ENCODE results near the gene COMTD1. TPM values are rescaled to one million over a fixed set of nuclear protein-coding genes. Genes with fewer than 3 reads are reported as not detected.

COMTD1 gene
- total RNA-seq, 3 donors from 2014 or later (not counting 1 experiment from before 2014, with no cell fraction given): 19.9 to 25.1 (median 20.1) TPM

DNA sequence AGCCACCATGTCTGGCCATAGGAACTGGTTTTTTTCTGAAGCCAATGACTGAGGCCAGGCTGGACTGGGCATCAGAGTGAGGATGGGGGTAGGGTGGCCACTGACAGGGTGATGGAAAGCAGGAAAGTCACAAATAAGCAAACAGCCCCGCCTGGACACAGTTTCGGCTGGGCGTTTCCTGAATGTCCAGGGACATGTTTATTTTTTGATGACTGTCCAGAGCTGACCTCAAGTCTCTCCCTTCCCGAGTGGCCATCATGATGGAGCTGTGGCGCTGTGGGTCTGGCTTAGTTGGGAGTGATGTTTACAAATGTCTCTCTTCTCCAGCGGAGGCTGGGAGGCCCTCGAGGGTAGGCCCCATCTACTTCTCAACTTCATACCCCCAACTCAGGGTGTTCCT lies 37.1 kb upstream of the COMTD1 start:
- Mint-ChIP-seq H3K27ac (no peak overlapping the region), H3K4me3 (no peak overlapping the region), H3K36me3 (no peaks in the 10 kb centered on the region), H3K9me3 (no peaks in the 10 kb centered on the region), H3K27me3 (ENCODE audit: low read depth in 2 of 2) (peaks cover 0 to 9% of the 10 kb centered on the region in 2 donors), H3K4me1 (no peaks in the 10 kb centered on the region)
- WGBS (ENCODE audit: insufficient coverage): 88% methylated on average over 5 of the region's 7 CpGs
- intact Hi-C loops (cut with micrococcal nuclease): no loop called here
- ATAC-seq (no peak), DNase-seq (no peak)
- no peak overlapping the region for H3K27ac ChIP-seq (ENCODE audit: low read length)
- TF ChIP-seq, protein P1, sequence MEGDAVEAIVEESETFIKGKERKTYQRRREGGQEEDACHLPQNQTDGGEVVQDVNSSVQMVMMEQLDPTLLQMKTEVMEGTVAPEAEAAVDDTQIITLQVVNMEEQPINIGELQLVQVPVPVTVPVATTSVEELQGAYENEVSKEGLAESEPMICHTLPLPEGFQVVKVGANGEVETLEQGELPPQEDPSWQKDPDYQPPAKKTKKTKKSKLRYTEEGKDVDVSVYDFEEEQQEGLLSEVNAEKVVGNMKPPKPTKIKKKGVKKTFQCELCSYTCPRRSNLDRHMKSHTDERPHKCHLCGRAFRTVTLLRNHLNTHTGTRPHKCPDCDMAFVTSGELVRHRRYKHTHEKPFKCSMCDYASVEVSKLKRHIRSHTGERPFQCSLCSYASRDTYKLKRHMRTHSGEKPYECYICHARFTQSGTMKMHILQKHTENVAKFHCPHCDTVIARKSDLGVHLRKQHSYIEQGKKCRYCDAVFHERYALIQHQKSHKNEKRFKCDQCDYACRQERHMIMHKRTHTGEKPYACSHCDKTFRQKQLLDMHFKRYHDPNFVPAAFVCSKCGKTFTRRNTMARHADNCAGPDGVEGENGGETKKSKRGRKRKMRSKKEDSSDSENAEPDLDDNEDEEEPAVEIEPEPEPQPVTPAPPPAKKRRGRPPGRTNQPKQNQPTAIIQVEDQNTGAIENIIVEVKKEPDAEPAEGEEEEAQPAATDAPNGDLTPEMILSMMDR (IDR thresholded peaks at IDR 0.05): no peak
- no peaks in the 10 kb centered on the region for H3K36me3 ChIP-seq (ENCODE audit: control insufficient read depth, insufficient read depth, low read length)
- no peaks in the 10 kb centered on the region for H3K27me3 ChIP-seq (ENCODE audit: control insufficient read depth, insufficient read depth, low read length)
- peaks cover 4% of the 10 kb centered on the region for H3K4me1 ChIP-seq (ENCODE audit: control insufficient read depth, insufficient read depth, low read length)
- no peaks in the 10 kb centered on the region for H3K9me3 ChIP-seq (ENCODE audit: control insufficient read depth, insufficient read depth, low read length)
- no peak overlapping the region for H3K4me3 ChIP-seq (ENCODE audit: low read length)

DNA sequence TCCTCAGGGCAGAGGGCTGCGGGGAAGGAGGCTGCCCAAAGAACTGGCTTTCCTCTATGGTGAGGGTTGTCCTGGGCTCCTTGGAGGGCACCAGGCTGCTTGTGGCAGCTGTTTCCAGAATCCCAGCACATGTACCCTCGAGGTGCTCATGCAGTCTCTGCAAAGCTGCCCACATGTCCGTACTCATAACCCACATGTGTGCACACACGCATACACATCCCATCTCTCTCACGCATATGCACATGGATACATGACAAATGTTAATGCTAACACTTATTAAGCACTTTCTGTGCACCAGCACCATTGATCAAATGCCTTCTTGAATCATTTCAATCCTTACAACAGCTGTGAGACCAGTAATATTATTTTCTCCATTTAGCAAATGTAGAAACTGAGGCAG lies 36.3 kb upstream of the COMTD1 start:
- 88% methylated on average over 5 of the region's 5 CpGs for WGBS (ENCODE audit: insufficient coverage)
- H3K27ac ChIP-seq (ENCODE audit: low read length): no peak overlapping the region
- H3K36me3 ChIP-seq (ENCODE audit: control insufficient read depth, insufficient read depth, low read length): no peaks in the 10 kb centered on the region
- no peaks in the 10 kb centered on the region for H3K9me3 Mint-ChIP-seq
- no peaks in the 10 kb centered on the region for H3K9me3 ChIP-seq (ENCODE audit: control insufficient read depth, insufficient read depth, low read length)
- no peaks in the 10 kb centered on the region for H3K4me1 Mint-ChIP-seq
- H3K4me1 ChIP-seq (ENCODE audit: control insufficient read depth, insufficient read depth, low read length): peaks cover 4% of the 10 kb centered on the region
- DNase-seq: no peak
- H3K36me3 Mint-ChIP-seq: no peaks in the 10 kb centered on the region
- no peaks in the 10 kb centered on the region for H3K27me3 ChIP-seq (ENCODE audit: control insufficient read depth, insufficient read depth, low read length)
- intact Hi-C loops (cut with micrococcal nuclease): no loop called here
- H3K4me3 ChIP-seq (ENCODE audit: low read length): no peak overlapping the region
- TF ChIP-seq, protein P1 (IDR thresholded peaks at IDR 0.05): no peak
- ATAC-seq: no peak
- peaks cover 0 to 9% of the 10 kb centered on the region in 2 donors for H3K27me3 Mint-ChIP-seq (ENCODE audit: low read depth in 2 of 2)
- no peak overlapping the region for H3K4me3 Mint-ChIP-seq
- no peak overlapping the region for H3K27ac Mint-ChIP-seq

DNA sequence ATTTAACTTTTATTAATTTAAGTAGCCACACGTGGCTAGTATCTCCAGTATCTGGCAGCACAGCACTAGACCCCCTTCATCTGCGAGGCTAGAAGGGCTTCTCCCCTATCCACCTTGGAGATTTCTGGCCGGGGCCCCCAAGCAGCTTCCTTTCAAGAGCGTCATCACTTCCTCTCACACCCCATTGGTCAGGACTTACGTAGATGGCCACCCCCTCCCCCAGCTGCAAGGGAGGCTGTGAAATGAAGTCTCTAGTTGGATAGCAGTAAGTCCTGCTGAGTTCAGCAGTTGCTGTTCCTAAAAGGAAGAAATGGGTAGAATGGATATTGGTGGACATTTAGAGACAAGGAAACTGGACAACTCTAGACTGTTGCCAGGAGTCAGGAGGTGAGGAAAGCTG lies 33.8 kb upstream of the COMTD1 start:
- H3K36me3 ChIP-seq (ENCODE audit: control insufficient read depth, insufficient read depth, low read length): no peaks in the 10 kb centered on the region
- H3K4me1 ChIP-seq (ENCODE audit: control insufficient read depth, insufficient read depth, low read length): no peaks in the 10 kb centered on the region
- Mint-ChIP-seq H3K4me1 (no peaks in the 10 kb centered on the region), H3K27ac (no peak overlapping the region), H3K4me3 (no peak overlapping the region), H3K27me3 (ENCODE audit: low read depth in 2 of 2) (peaks cover 0 to 3% of the 10 kb centered on the region in 2 donors), H3K9me3 (no peaks in the 10 kb centered on the region), H3K36me3 (no peaks in the 10 kb centered on the region)
- TF ChIP-seq, protein P1 (IDR thresholded peaks at IDR 0.05): no peak
- DNase-seq: no peak
- no peak for ATAC-seq
- H3K4me3 ChIP-seq (ENCODE audit: low read length): no peak overlapping the region
- WGBS (ENCODE audit: insufficient coverage): 76% methylated on average over 3 of the region's 5 CpGs
- H3K9me3 ChIP-seq (ENCODE audit: control insufficient read depth, insufficient read depth, low read length): no peaks in the 10 kb centered on the region
- no peaks in the 10 kb centered on the region for H3K27me3 ChIP-seq (ENCODE audit: control insufficient read depth, insufficient read depth, low read length)
- intact Hi-C loops (cut with micrococcal nuclease): no loop called here
- no peak overlapping the region for H3K27ac ChIP-seq (ENCODE audit: low read length)

DNA sequence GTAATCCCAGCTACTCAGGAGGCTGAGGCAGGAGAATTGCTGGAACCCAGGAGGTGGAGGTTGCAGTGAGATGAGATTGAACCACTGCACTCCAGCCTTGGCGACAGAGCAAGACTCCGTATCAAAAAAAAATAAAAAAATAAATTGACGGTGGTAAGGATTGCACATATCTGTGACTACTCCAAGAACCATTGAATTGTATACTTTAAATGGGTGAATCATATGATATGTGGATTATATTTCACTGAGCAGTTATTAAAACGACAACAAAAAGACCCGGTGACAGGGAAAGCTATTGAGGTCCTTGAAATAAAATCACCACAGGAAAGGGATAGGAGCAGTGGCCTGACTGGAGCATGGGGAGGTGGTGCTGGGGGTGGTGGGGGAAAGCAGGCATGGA lies 31.2 kb upstream of the COMTD1 start:
- no peaks in the 10 kb centered on the region for H3K9me3 ChIP-seq (ENCODE audit: control insufficient read depth, insufficient read depth, low read length)
- H3K9me3 Mint-ChIP-seq: no peaks in the 10 kb centered on the region
- WGBS (ENCODE audit: insufficient coverage): 95% methylated on average over 5 of the region's 5 CpGs

More for the DNA sequence above, 31.2 kb upstream of the COMTD1 start:
- Histone ChIP-seq H3K4me1 (ENCODE audit: control insufficient read depth, insufficient read depth, low read length) (no peaks in the 10 kb centered on the region), H3K4me3 (ENCODE audit: low read length) (no peak overlapping the region), H3K27me3 (ENCODE audit: control insufficient read depth, insufficient read depth, low read length) (no peaks in the 10 kb centered on the region), H3K36me3 (ENCODE audit: control insufficient read depth, insufficient read depth, low read length) (no peaks in the 10 kb centered on the region), H3K27ac (ENCODE audit: low read length) (no peak overlapping the region)
- ATAC-seq (no peak), DNase-seq (no peak)
- no peak overlapping the region for H3K4me3 Mint-ChIP-seq
- intact Hi-C loops (cut with micrococcal nuclease): no loop called here
- peaks cover 0 to 3% of the 10 kb centered on the region in 2 donors for H3K27me3 Mint-ChIP-seq (ENCODE audit: low read depth in 2 of 2)
- no peak overlapping the region for H3K27ac Mint-ChIP-seq
- no peaks in the 10 kb centered on the region for H3K36me3 Mint-ChIP-seq
- TF ChIP-seq, protein P1 (IDR thresholded peaks at IDR 0.05): no peak
- no peaks in the 10 kb centered on the region for H3K4me1 Mint-ChIP-seq

Data from natural killer cell (primary cell).